Ishikawa (cell line): ENCODE results near the gene LYZ.

Experiments
- EP300 ChIP-seq: IDR thresholded peaks from 2 replicates; pipeline ENCODE4 v1.6.1; 2012; ENCODE audit warnings: borderline replicate concordance
- MAX ChIP-seq: IDR thresholded peaks from 2 replicates; pipeline ENCODE4 v1.6.1; 2012
- NFIC ChIP-seq: IDR thresholded peaks from 2 replicates; pipeline ENCODE4 v1.6.1; 2012
- RAD21 ChIP-seq: IDR thresholded peaks from 2 replicates; pipeline ENCODE4 v1.6.1; 2012; ENCODE audit warnings: low read depth
- TAF1 ChIP-seq: IDR thresholded peaks from 2 replicates; pipeline ENCODE4 v1.6.1; 2012; ENCODE audit warnings: low read depth, mild to moderate bottlenecking
- USF1 ChIP-seq: IDR thresholded peaks from 2 replicates; pipeline ENCODE4 v1.6.1; 2012
- YY1 ChIP-seq: IDR thresholded peaks from 2 replicates; pipeline ENCODE4 v1.6.1; 2012; ENCODE audit warnings: low read depth

- TF ChIP-seq YY1 (no peak), TAF1 (no peak), RAD21 (no peak), USF1 (no peak), NFIC (no peak), MAX (no peak), EP300 (no peak)
These were observed 15.3 kb upstream of the LYZ start for GRCh38 chr12:69332815-69333358.
